Glutamatergic neuron (in vitro differentiated cells): ENCODE measurements around the gene TAF7L. TPM values are rescaled to one million over a fixed set of nuclear protein-coding genes. Genes with fewer than 3 reads are reported as not detected.

Source experiments
- DNase-seq: peaks from one replicate; pipeline ENCODE4 v3.0.0; 2022
- H3K27ac Mint-ChIP-seq: one replicate; pipeline ENCODE4 v1.8.0; 2020; ENCODE audit warnings: mild to moderate bottlenecking, mixed read lengths, inconsistent platforms; ENCODE audit not compliant: unreplicated experiment
- H3K27me3 Mint-ChIP-seq: one replicate; pipeline ENCODE4 v1.8.0; 2020; ENCODE audit warnings: mild to moderate bottlenecking, moderate library complexity, mixed read lengths, inconsistent platforms; ENCODE audit not compliant: unreplicated experiment
- H3K36me3 Mint-ChIP-seq: one replicate; pipeline ENCODE4 v1.8.0; 2020; ENCODE audit warnings: mild to moderate bottlenecking, mixed read lengths, inconsistent platforms; ENCODE audit not compliant: unreplicated experiment
- H3K4me1 Mint-ChIP-seq: one replicate; pipeline ENCODE4 v1.8.0; 2020; ENCODE audit warnings: mild to moderate bottlenecking, low read depth, mixed read lengths, inconsistent platforms; ENCODE audit not compliant: unreplicated experiment
- H3K4me3 Mint-ChIP-seq: one replicate; pipeline ENCODE4 v1.8.0; 2020; ENCODE audit warnings: mild to moderate bottlenecking, mixed read lengths, inconsistent platforms; ENCODE audit not compliant: unreplicated experiment
- H3K9me3 Mint-ChIP-seq: one replicate; pipeline ENCODE4 v1.8.0; 2020; ENCODE audit warnings: mild to moderate bottlenecking, moderate library complexity, mixed read lengths, inconsistent platforms; ENCODE audit not compliant: unreplicated experiment
- CTCF ChIP-seq: fragments of 200-600 bp; sonication (generic); IDR thresholded peaks from one replicate; pipeline ENCODE4 v1.5.0; 2021; ENCODE audit not compliant: partially characterized antibody, unreplicated experiment
- total RNA-seq: library from RNA; stranded (reverse); fragmentation: NEBNext Ultra II Directional; extraction: Animal tissue kit (Norgen Biotek cat#: 25700); gene quantifications from one replicate; pipeline ENCODE4 v1.2.1, GENCODE V29; 2021; ENCODE audit not compliant: unreplicated experiment

The TAF7L gene
- total RNA-seq, 1 donor from 2014 or later: 0.25 TPM

GRCh38 chrX:101229170-101229569 is 62.0 kb downstream of the TAF7L start:
- Mint-ChIP-seq H3K4me1 (no peaks in the 10 kb centered on the region), H3K27me3 (no peaks in the 10 kb centered on the region), H3K9me3 (peaks cover 2% of the 10 kb centered on the region), H3K4me3 (no peak overlapping the region), H3K27ac (no peak overlapping the region), H3K36me3 (no peaks in the 10 kb centered on the region)
- TF ChIP-seq CTCF: no peak
- DNase-seq: no peak

- H3K4me3 Mint-ChIP-seq: no peak overlapping the region
- DNase-seq: no peak
- no peak overlapping the region for H3K27ac Mint-ChIP-seq
- no peaks in the 10 kb centered on the region for H3K9me3 Mint-ChIP-seq
- peaks cover 2% of the 10 kb centered on the region for H3K4me1 Mint-ChIP-seq
- no peaks in the 10 kb centered on the region for H3K36me3 Mint-ChIP-seq
- H3K27me3 Mint-ChIP-seq: no peaks in the 10 kb centered on the region
- TF ChIP-seq CTCF: no peak
Measured at GRCh38 chrX:101223226-101223625, 67.9 kb downstream of the TAF7L start.

GRCh38 chrX:101220662-101221260 is 70.4 kb downstream of the TAF7L start:
- H3K27me3 Mint-ChIP-seq: no peaks in the 10 kb centered on the region
- no peak overlapping the region for H3K4me3 Mint-ChIP-seq
- H3K4me1 Mint-ChIP-seq: peaks cover 2% of the 10 kb centered on the region
- H3K9me3 Mint-ChIP-seq: no peaks in the 10 kb centered on the region
- no peaks in the 10 kb centered on the region for H3K36me3 Mint-ChIP-seq
- TF ChIP-seq CTCF: no peak
- no peak for DNase-seq
- no peak overlapping the region for H3K27ac Mint-ChIP-seq

GRCh38 chrX:101219864-101220346 is 71.2 kb downstream of the TAF7L start:
- peak overlapping the region; percentile 45 for H3K4me3 Mint-ChIP-seq

More at GRCh38 chrX:101219864-101220346, 71.2 kb downstream of the TAF7L start:
- H3K4me1 Mint-ChIP-seq: peaks cover 2% of the 10 kb centered on the region
- H3K27me3 Mint-ChIP-seq: no peaks in the 10 kb centered on the region
- no peaks in the 10 kb centered on the region for H3K36me3 Mint-ChIP-seq
- H3K9me3 Mint-ChIP-seq: no peaks in the 10 kb centered on the region
- H3K27ac Mint-ChIP-seq: peak overlapping the region; percentile 80
- peak; percentile 38 for DNase-seq
- TF ChIP-seq CTCF: no peak
